ENCODE data around the gene BFSP1. TPM values are rescaled to one million over a fixed set of nuclear protein-coding genes. Genes with fewer than 3 reads are reported as not detected.

The BFSP1 gene
- total and polyA plus RNA-seq, 2 donors (not counting 3 experiments of a cell fraction or from before 2014, with no cell fraction given) = 3.1 to 5.2 TPM

- H3K4me3 ChIP-seq (replicated peaks in 1 of 3; ENCODE audit: insufficient read depth in 1 of 3, low read depth in 1 of 3, low read length in 3 of 3) = no peak overlapping the region
- H3K9ac ChIP-seq (replicated peaks; ENCODE audit: extremely low read depth, insufficient read depth, low read length) = no peak overlapping the region
- H4K20me1 ChIP-seq (replicated peaks; ENCODE audit: control insufficient read depth, extremely low read depth, insufficient read depth, low read length) = no peaks in the 10 kb centered on the region
- no peak overlapping the region for H2AFZ ChIP-seq (ENCODE audit: low read depth, low read length)
- POLR2A ChIA-PET = no interaction called here
- DNase-seq (ENCODE audit: low read depth, low spot score) = no peak
- dilution Hi-C loops (cut with MboI; ENCODE audit: extremely low pct_ligation_motif_present, low sequenced_read_pairs) = no loop called here
- H3K79me2 ChIP-seq (ENCODE audit: control insufficient read depth, insufficient read depth, low read length) = no peaks in the 10 kb centered on the region
- no peak for FAIRE-seq
- no peaks in the 10 kb centered on the region for H3K9me3 ChIP-seq (replicated peaks; ENCODE audit: control insufficient read depth, insufficient read depth, low read length)
- H3K27ac ChIP-seq (ENCODE audit: insufficient read depth, low read depth, low read length) = no peak overlapping the region
- TF ChIP-seq GATA2 (IDR thresholded peaks at IDR 0.05; ENCODE audit: insufficient read depth, insufficient read length, low read depth, low read length) (no peak), MYC (IDR thresholded peaks at IDR 0.05; ENCODE audit: low read depth, low read length) (no peak), POLR2AphosphoS5 (IDR thresholded peaks at IDR 0.05; ENCODE audit: insufficient read depth, low read depth, low read length) (no peak), JUN (IDR thresholded peaks at IDR 0.05; ENCODE audit: borderline replicate concordance, insufficient read depth, insufficient read length, low read depth) (no peak), FOS (IDR thresholded peaks at IDR 0.05; ENCODE audit: borderline replicate concordance, insufficient read depth, low read length) (no peak), EZH2 (IDR thresholded peaks at IDR 0.05; ENCODE audit: borderline replicate concordance, low read depth, low read length, severe bottlenecking) (no peak), CTCF (IDR thresholded peaks at IDR 0.05; ENCODE audit: extremely low read depth in 1 of 2, insufficient read depth in 1 of 2, low read depth in 1 of 2, low read length in 2 of 2) (no peak), MAX (IDR thresholded peaks at IDR 0.05; ENCODE audit: insufficient read depth, insufficient read length) (no peak), POLR2A (IDR thresholded peaks at IDR 0.05; ENCODE audit: low read depth, low read length) (no peak)
- no peak overlapping the region for H3K4me2 ChIP-seq (ENCODE audit: insufficient read depth, low read length)
- H3K9me1 ChIP-seq (replicated peaks; ENCODE audit: control insufficient read depth, extremely low read depth, insufficient read depth, low read length) = no peaks in the 10 kb centered on the region
- intact Hi-C loops (cut with micrococcal nuclease) = no loop called here
- H3K27me3 ChIP-seq (ENCODE audit: control insufficient read depth in 2 of 2, insufficient read depth in 2 of 2, low read length in 2 of 2) = no peaks in the 10 kb centered on the region
- CTCF ChIA-PET = interaction anchor here (0.5 to 1.2 kb wide), 3 partner anchors 19 to 374 kb away, joined by 3 to 4 read pairs (median 3); no protein-coding TSS in a partner anchor
- BruUV-seq (replicated peaks) = no TSS peak
- H3K4me1 ChIP-seq (ENCODE audit: control insufficient read depth, extremely low read depth, insufficient read depth, low read length) = peaks cover 19% of the 10 kb centered on the region
- no peaks in the 10 kb centered on the region for H3K36me3 ChIP-seq (ENCODE audit: control insufficient read depth in 2 of 2, extremely low read depth in 1 of 2, insufficient read depth in 2 of 2, low read length in 2 of 2)
Measured at GRCh38 chr20:17524560-17524959, 6.6 kb downstream of the BFSP1 start.

Measured in endothelial cell of umbilical vein (primary cell).